Immature natural killer cell (primary cell): ENCODE results near the gene GRAMD4. TPM values are rescaled to one million over a fixed set of nuclear protein-coding genes. Genes with fewer than 3 reads are reported as not detected.

Experiments used
- DNase-seq, 3 donors: peaks; one replicate each; pipeline ENCODE4 v3.0.0; 2022; ENCODE audit warnings: mixed read lengths in 1 of 3
- H3K27ac Mint-ChIP-seq, 6 donors: one replicate each; pipeline ENCODE4 v1.8.0; 2020; ENCODE audit warnings: mixed read lengths in 6 of 6, mild to moderate bottlenecking in 5 of 6, inconsistent platforms in 4 of 6, moderate library complexity in 3 of 6
- H3K27me3 Mint-ChIP-seq, 3 donors: one replicate each; pipeline ENCODE4 v1.8.0; 2020 to 2021; ENCODE audit warnings: low read depth in 3 of 3, mild to moderate bottlenecking in 3 of 3, mixed read lengths in 3 of 3, moderate library complexity in 3 of 3, inconsistent platforms in 1 of 3
- H3K36me3 Mint-ChIP-seq, 3 donors: one replicate each; pipeline ENCODE4 v1.8.0; 2020; ENCODE audit warnings: mixed read lengths in 3 of 3, inconsistent platforms in 2 of 3, mild to moderate bottlenecking in 2 of 3
- H3K4me1 Mint-ChIP-seq, 2 donors: one replicate each; pipeline ENCODE4 v1.8.0; 2020; ENCODE audit warnings: inconsistent platforms in 2 of 2, mild to moderate bottlenecking in 2 of 2, mixed read lengths in 2 of 2, moderate library complexity in 1 of 2
- H3K4me3 Mint-ChIP-seq, 5 donors: one replicate each; pipeline ENCODE4 v1.8.0; 2020; ENCODE audit warnings: mild to moderate bottlenecking in 5 of 5, mixed read lengths in 5 of 5, inconsistent platforms in 3 of 5, moderate library complexity in 3 of 5
- H3K9me3 Mint-ChIP-seq, 6 donors: one replicate each; pipeline ENCODE4 v1.8.0; 2020; ENCODE audit warnings: mild to moderate bottlenecking in 6 of 6, mixed read lengths in 6 of 6, inconsistent platforms in 4 of 6, moderate library complexity in 3 of 6
- polyA plus RNA-seq, 3 donors: library from polyadenylated mRNA; unstranded; fragments of 300-500 nt; fragmentation: Illumina TruSeq; gene quantifications; one replicate each; pipeline ENCODE4 v1.2.3, GENCODE V29; 2021

Gene GRAMD4
- polyA plus RNA-seq, 3 donors from 2014 or later, result 3.5 to 23.0 (median 4.1) TPM

GRCh38 chr22:46578251-46578823 lies 41.8 kb upstream of the GRAMD4 start:
- H3K4me3 Mint-ChIP-seq, result peak overlapping the region; percentile 87 to 92 (median 89)
- peaks cover 0 to 7% (median 3%) of the 10 kb centered on the region in 3 donors for H3K27me3 Mint-ChIP-seq
- peaks cover 49 to 65% of the 10 kb centered on the region in 2 donors for H3K4me1 Mint-ChIP-seq
- H3K36me3 Mint-ChIP-seq, result no peaks in the 10 kb centered on the region
- no peak for DNase-seq
- H3K27ac Mint-ChIP-seq, result peak overlapping the region; percentile 23 to 80 (median 68)
- H3K9me3 Mint-ChIP-seq, result peaks cover 0 to 1% (median 0%) of the 10 kb centered on the region in 6 donors

- Mint-ChIP-seq H3K4me3 (peak overlapping the region; percentile 87 to 92 (median 89)), H3K9me3 (peaks cover 0 to 1% (median 0%) of the 10 kb centered on the region in 6 donors), H3K27ac (peak overlapping the region; percentile 66 to 80 (median 73)), H3K36me3 (no peaks in the 10 kb centered on the region), H3K27me3 (peaks cover 0 to 7% (median 3%) of the 10 kb centered on the region in 3 donors), H3K4me1 (peaks cover 49 to 72% of the 10 kb centered on the region in 2 donors)
- no peak for DNase-seq
These were observed 41.2 kb upstream of the GRAMD4 start for GRCh38 chr22:46578824-46579561.

- no peak for DNase-seq
- H3K4me3 Mint-ChIP-seq, result peak overlapping the region in 4 of 5 donors; percentile 32 to 88 (median 38)
- H3K4me1 Mint-ChIP-seq, result peaks cover 52 to 76% of the 10 kb centered on the region in 2 donors
- H3K36me3 Mint-ChIP-seq, result no peaks in the 10 kb centered on the region
- H3K27me3 Mint-ChIP-seq, result peaks cover 0 to 4% (median 3%) of the 10 kb centered on the region in 3 donors
- no peaks in the 10 kb centered on the region for H3K9me3 Mint-ChIP-seq
- peak overlapping the region in 5 of 6 donors; percentile 34 to 70 (median 40) for H3K27ac Mint-ChIP-seq
These were observed 40.3 kb upstream of the GRAMD4 start for GRCh38 chr22:46579751-46580449.

- Mint-ChIP-seq H3K4me1 (peaks cover 41 to 65% of the 10 kb centered on the region in 2 donors), H3K4me3 (no peak overlapping the region), H3K36me3 (no peaks in the 10 kb centered on the region), H3K27me3 (peaks cover 0 to 3% (median 2%) of the 10 kb centered on the region in 3 donors), H3K27ac (peak overlapping the region in 2 of 6 donors; percentile 66 to 76), H3K9me3 (no peaks in the 10 kb centered on the region)
- no peak for DNase-seq
These were observed 39.1 kb upstream of the GRAMD4 start for GRCh38 chr22:46580940-46581537.

- H3K4me3 Mint-ChIP-seq, result no peak overlapping the region
- H3K9me3 Mint-ChIP-seq, result no peaks in the 10 kb centered on the region
- H3K4me1 Mint-ChIP-seq, result peaks cover 41 to 65% of the 10 kb centered on the region in 2 donors
- no peak for DNase-seq
- H3K27ac Mint-ChIP-seq, result peak overlapping the region in 2 of 6 donors; percentile 66 to 76
- no peaks in the 10 kb centered on the region for H3K36me3 Mint-ChIP-seq
- H3K27me3 Mint-ChIP-seq, result peaks cover 0 to 3% (median 2%) of the 10 kb centered on the region in 3 donors
These were observed 38.5 kb upstream of the GRAMD4 start for GRCh38 chr22:46581538-46582244.

- no peak overlapping the region for H3K4me3 Mint-ChIP-seq
These were observed 37.8 kb upstream of the GRAMD4 start for GRCh38 chr22:46582281-46582933.

GRCh38 chr22:46583571-46583970 lies 36.6 kb upstream of the GRAMD4 start:
- Mint-ChIP-seq H3K27ac (peak overlapping the region in 3 of 6 donors; percentile 44 to 84 (median 64)), H3K4me3 (no peak overlapping the region), H3K36me3 (no peaks in the 10 kb centered on the region), H3K4me1 (peaks cover 45 to 77% of the 10 kb centered on the region in 2 donors), H3K27me3 (peaks cover 0 to 2% (median 2%) of the 10 kb centered on the region in 3 donors), H3K9me3 (no peaks in the 10 kb centered on the region)
- no peak for DNase-seq

More at GRCh38 chr22:46582281-46582933, 37.8 kb upstream of the GRAMD4 start:
- Mint-ChIP-seq H3K27me3 (peaks cover 2 to 4% (median 2%) of the 10 kb centered on the region in 3 donors), H3K4me1 (peaks cover 48 to 72% of the 10 kb centered on the region in 2 donors), H3K9me3 (no peaks in the 10 kb centered on the region), H3K36me3 (no peaks in the 10 kb centered on the region), H3K27ac (peak overlapping the region in 5 of 6 donors; percentile 7 to 84 (median 35))
- no peak for DNase-seq

GRCh38 chr22:46584081-46584921 lies 35.9 kb upstream of the GRAMD4 start:
- Mint-ChIP-seq H3K4me3 (no peak overlapping the region), H3K27me3 (peaks cover 0 to 2% (median 2%) of the 10 kb centered on the region in 3 donors), H3K27ac (peak overlapping the region in 1 of 6 donors; percentile 44), H3K36me3 (no peaks in the 10 kb centered on the region), H3K4me1 (peaks cover 38 to 77% of the 10 kb centered on the region in 2 donors), H3K9me3 (no peaks in the 10 kb centered on the region)
- no peak for DNase-seq

- Mint-ChIP-seq H3K27ac (peak overlapping the region in 1 of 6 donors; percentile 49), H3K4me3 (no peak overlapping the region), H3K36me3 (no peaks in the 10 kb centered on the region), H3K27me3 (peaks cover 0 to 2% (median 2%) of the 10 kb centered on the region in 3 donors), H3K9me3 (no peaks in the 10 kb centered on the region), H3K4me1 (peaks cover 36 to 70% of the 10 kb centered on the region in 2 donors)
- DNase-seq, result no peak
These were observed 34.7 kb upstream of the GRAMD4 start for GRCh38 chr22:46585340-46586122.

GRCh38 chr22:46586123-46586519 lies 34.1 kb upstream of the GRAMD4 start:
- H3K36me3 Mint-ChIP-seq, result no peaks in the 10 kb centered on the region
- H3K4me1 Mint-ChIP-seq, result peaks cover 40 to 66% of the 10 kb centered on the region in 2 donors
- no peak overlapping the region for H3K4me3 Mint-ChIP-seq
- H3K9me3 Mint-ChIP-seq, result no peaks in the 10 kb centered on the region
- no peak overlapping the region for H3K27ac Mint-ChIP-seq
- H3K27me3 Mint-ChIP-seq, result peaks cover 0 to 2% (median 2%) of the 10 kb centered on the region in 3 donors
- no peak for DNase-seq

- H3K36me3 Mint-ChIP-seq, result no peaks in the 10 kb centered on the region
- peaks cover 41 to 62% of the 10 kb centered on the region in 2 donors for H3K4me1 Mint-ChIP-seq
- peaks cover 0 to 3% (median 2%) of the 10 kb centered on the region in 3 donors for H3K27me3 Mint-ChIP-seq
- H3K4me3 Mint-ChIP-seq, result peak overlapping the region; percentile 64 to 86 (median 83)
- H3K27ac Mint-ChIP-seq, result peak overlapping the region in 4 of 6 donors; percentile 89 to 94 (median 92)
- no peaks in the 10 kb centered on the region for H3K9me3 Mint-ChIP-seq
- DNase-seq, result no peak
These were observed 33.6 kb upstream of the GRAMD4 start for GRCh38 chr22:46586531-46587011.
